ENCODE measurements around the gene UNC13C. TPM values are rescaled to one million over a fixed set of nuclear protein-coding genes. Genes with fewer than 3 reads are reported as not detected.
"Not testable (repeated sequence)": the region's sequence is repeated elsewhere in the genome, so short reads cannot be mapped to it uniquely, and the experiment has no call there.

The UNC13C gene
- 1.3 and 3.7 TPM in 2 replicates for total RNA-seq (ENCODE audit: low replicate concordance)
- long read RNA-seq, partial matches to known transcripts: 4 of 5 reads
- long read RNA-seq, other reads (novel, unspliced or antisense): 0 of 5 reads

DNA sequence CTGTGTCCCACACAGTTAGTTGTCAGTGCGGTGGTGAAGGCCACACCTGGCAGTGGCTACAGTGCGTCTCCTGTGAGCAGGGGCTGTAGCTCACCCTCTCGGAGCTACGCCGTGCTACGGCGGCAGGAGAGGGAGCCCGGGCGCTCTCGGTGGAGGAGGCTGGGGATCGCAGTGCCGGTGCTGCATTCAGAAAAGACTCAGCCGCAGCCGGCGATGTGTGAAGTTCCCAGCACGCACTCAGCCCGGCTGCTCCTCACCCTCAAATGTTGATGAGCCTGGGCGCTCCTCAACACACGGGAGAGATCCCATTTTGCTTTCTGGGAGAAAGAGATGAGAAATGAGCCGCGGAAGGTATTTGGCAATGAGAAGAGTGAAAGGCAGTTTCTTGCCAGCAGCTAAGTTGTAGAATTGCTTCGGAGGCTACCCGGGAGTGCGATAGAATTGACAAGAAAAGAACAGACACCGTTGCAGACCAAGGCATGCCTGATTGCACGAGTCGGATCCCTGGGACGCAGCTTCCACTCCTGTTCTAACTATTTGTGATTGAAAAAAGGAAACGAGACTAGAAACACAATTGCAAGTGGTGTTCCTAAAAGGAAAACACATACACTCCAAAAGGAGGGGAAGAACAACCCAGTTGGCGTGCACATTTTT, at the start of gene UNC13C:
TSS of gene UNC13C (plus strand) at position 189 of the 654 bp plus-strand sequence. CDS start 34,463 bp downstream, outside the sequence.
- no peak for DNase-seq (ENCODE audit: extremely low spot score, unreplicated experiment)
- peaks cover 10% of the 10 kb centered on the region for H3K4me1 Mint-ChIP-seq (ENCODE audit: unreplicated experiment)
- H3K4me3 Mint-ChIP-seq: peak within 1 kb of the TSS; percentile 95
- H3K27ac Mint-ChIP-seq: no peak within 1 kb of the TSS
- H3K27me3 Mint-ChIP-seq: peaks cover 36% of the 10 kb centered on the region
- H3K9me3 Mint-ChIP-seq: no peaks in the 10 kb centered on the region
- TF ChIP-seq, protein P1, sequence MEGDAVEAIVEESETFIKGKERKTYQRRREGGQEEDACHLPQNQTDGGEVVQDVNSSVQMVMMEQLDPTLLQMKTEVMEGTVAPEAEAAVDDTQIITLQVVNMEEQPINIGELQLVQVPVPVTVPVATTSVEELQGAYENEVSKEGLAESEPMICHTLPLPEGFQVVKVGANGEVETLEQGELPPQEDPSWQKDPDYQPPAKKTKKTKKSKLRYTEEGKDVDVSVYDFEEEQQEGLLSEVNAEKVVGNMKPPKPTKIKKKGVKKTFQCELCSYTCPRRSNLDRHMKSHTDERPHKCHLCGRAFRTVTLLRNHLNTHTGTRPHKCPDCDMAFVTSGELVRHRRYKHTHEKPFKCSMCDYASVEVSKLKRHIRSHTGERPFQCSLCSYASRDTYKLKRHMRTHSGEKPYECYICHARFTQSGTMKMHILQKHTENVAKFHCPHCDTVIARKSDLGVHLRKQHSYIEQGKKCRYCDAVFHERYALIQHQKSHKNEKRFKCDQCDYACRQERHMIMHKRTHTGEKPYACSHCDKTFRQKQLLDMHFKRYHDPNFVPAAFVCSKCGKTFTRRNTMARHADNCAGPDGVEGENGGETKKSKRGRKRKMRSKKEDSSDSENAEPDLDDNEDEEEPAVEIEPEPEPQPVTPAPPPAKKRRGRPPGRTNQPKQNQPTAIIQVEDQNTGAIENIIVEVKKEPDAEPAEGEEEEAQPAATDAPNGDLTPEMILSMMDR (conservative IDR thresholded peaks at IDR 0.05): no peak
- no peaks in the 10 kb centered on the region for H3K36me3 Mint-ChIP-seq

DNA sequence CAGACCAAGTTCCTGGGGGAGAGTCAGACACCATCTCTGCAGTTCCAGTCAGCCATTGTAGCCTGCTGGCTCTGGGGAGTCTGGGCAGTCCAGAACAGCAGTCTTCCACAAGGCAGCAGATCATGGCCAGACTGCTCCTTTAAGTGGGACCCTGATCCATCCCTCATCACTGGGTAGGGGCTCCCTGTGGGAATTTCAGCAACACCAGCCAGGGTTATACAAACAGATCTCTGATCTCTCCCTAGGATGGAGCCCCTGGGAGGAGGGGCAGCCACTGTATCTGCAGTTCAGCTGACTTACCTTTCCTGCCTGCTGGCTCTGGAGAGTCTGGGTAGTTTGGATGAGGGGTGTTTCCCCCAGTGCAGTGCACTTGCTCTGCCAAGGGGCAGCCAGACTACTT, 42.1 kb upstream of the UNC13C start:
- DNase-seq (ENCODE audit: extremely low spot score, unreplicated experiment): no peak
- Mint-ChIP-seq H3K27me3 (no peaks in the 10 kb centered on the region), H3K4me1 (ENCODE audit: unreplicated experiment) (no peaks in the 10 kb centered on the region), H3K36me3 (no peaks in the 10 kb centered on the region), H3K9me3 (peaks cover 14% of the 10 kb centered on the region), H3K4me3 (no peak overlapping the region), H3K27ac (no peak overlapping the region)
- TF ChIP-seq, protein P1 (conservative IDR thresholded peaks at IDR 0.05): no peak

DNA sequence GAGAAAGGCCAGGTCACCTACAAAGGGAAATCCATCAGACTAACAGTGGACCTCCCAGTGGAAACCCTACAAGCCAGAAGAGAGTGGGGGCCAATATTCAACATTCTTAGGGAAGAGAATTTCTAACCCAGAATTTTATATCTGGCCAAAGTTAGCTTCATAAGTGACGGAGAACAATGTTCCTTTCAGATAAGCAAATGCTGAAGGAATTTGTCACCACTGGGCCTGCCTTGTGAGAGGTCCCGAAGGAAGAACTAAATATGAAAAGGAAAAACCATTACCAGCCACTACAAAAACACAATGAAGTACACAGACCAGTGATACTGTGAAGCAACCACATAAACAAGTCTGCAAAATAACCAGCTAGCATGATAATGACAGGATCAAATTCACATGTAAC, 40.6 kb upstream of the UNC13C start:
- not testable (repeated sequence) for H3K27ac Mint-ChIP-seq; H3K27me3 Mint-ChIP-seq; H3K4me3 Mint-ChIP-seq; H3K36me3 Mint-ChIP-seq; DNase-seq (ENCODE audit: extremely low spot score, unreplicated experiment); H3K4me1 Mint-ChIP-seq (ENCODE audit: unreplicated experiment)
- H3K9me3 Mint-ChIP-seq: peaks cover 14% of the 10 kb centered on the region

DNA sequence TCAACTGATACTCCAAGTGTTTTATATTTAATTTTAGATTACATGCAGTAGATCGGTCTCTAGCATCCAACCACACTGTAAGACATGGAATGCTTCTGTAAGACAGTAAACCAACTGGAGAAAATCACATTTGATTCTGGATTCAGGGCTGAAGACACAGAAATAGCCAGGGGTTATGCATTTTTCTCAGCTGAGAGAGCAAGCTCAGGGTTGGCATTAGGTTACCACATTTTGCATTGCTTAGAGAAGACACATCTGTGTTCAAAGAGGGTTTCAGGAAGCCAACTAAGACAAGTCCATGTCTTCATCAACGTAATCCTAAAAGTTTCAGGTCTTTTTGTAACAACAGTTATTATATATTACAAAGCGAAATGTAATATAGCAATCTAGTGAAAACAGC, 27.7 kb upstream of the UNC13C start:
- peaks cover 4% of the 10 kb centered on the region for H3K9me3 Mint-ChIP-seq
- H3K27me3 Mint-ChIP-seq: no peaks in the 10 kb centered on the region
- H3K36me3 Mint-ChIP-seq: no peaks in the 10 kb centered on the region
- H3K4me3 Mint-ChIP-seq: no peak overlapping the region
- no peak overlapping the region for H3K27ac Mint-ChIP-seq
- no peaks in the 10 kb centered on the region for H3K4me1 Mint-ChIP-seq (ENCODE audit: unreplicated experiment)
- TF ChIP-seq, protein P1 (conservative IDR thresholded peaks at IDR 0.05): no peak
- DNase-seq (ENCODE audit: extremely low spot score, unreplicated experiment): no peak

DNA sequence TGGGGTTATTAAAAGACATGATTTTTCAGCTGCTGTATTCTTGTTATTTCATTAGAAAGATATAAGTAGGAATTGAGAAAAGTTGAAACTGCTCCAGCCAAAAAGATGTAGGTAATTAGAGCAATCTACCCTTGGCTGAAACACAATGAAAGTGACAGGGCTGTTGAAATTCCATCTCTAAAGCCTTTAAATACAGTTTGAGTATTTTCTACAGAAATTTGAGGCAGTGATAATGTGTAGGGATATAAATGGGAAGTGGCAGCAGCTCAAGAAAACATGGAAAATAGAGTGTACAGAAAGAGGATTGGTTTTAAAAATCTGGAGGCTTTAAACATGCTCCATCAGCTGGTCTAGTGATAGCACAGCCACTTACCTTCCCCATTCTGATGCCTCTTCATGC, 22.8 kb upstream of the UNC13C start:
- no peaks in the 10 kb centered on the region for H3K4me1 Mint-ChIP-seq (ENCODE audit: unreplicated experiment)
- H3K27ac Mint-ChIP-seq: no peak overlapping the region
- no peak for DNase-seq (ENCODE audit: extremely low spot score, unreplicated experiment)
- no peaks in the 10 kb centered on the region for H3K36me3 Mint-ChIP-seq
- H3K9me3 Mint-ChIP-seq: no peaks in the 10 kb centered on the region
- TF ChIP-seq, protein P1 (conservative IDR thresholded peaks at IDR 0.05): no peak
- peaks cover 3% of the 10 kb centered on the region for H3K27me3 Mint-ChIP-seq
- H3K4me3 Mint-ChIP-seq: no peak overlapping the region

DNA sequence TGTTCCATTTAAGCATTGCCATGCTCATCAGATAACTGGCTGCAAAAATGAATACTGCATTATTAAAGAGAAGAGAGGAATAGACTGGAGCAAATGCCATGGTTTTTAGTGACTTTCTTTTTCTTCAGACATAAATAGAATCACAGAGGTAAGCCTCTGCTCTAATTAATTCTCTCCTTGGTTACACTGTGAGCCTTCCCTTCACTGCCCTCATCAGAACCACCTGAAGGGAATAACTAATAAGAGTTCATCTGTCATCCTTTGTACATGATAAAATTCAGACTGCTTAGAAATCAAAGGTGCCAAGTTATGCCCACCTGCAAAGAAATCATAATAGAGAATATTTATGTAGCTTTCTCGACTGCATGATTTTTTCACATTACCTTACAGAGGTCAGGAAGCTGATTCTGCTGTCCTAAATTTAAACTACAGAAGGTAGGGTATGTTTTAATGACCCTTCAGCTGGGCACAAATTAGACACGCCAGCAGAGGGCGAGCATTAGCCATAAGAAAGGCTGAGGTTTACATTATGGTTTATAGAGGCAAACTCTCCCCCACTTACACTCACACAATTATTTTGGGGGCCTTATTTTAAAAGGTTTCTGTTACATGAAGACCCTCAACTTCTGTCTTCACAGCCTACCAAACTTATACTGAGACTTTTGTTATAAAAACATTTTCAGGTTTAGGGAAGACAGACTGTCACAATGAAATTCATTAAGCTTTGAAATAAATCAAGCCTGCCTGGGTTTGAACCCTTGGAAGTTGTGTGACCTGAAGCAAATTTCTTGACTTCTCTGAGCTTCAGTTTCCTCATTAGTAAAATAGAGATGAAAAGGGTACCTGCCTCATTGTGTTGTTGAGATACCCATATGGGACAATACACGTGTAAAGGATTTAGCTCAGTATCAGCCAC, 15.3 kb upstream of the UNC13C start:
- Mint-ChIP-seq H3K4me1 (ENCODE audit: unreplicated experiment) (no peaks in the 10 kb centered on the region), H3K36me3 (no peaks in the 10 kb centered on the region), H3K9me3 (no peaks in the 10 kb centered on the region), H3K27ac (no peak overlapping the region), H3K27me3 (no peaks in the 10 kb centered on the region), H3K4me3 (no peak overlapping the region)
- TF ChIP-seq, protein P1 (conservative IDR thresholded peaks at IDR 0.05): peak; percentile 80
- DNase-seq (ENCODE audit: extremely low spot score, unreplicated experiment): no peak
